Endothelial cell (in vitro differentiated cells): Measurements from ENCODE around the gene CHAF1A. TPM values are rescaled to one million over a fixed set of nuclear protein-coding genes. Genes with fewer than 3 reads are reported as not detected.

Source experiments
- DNase-seq: peaks from one replicate; pipeline ENCODE4 v3.0.0; 2021; ENCODE audit warnings: low spot score
- H3K27ac Mint-ChIP-seq: one replicate; pipeline ENCODE4 v1.8.0; 2021; ENCODE audit warnings: mixed read lengths, inconsistent platforms; ENCODE audit not compliant: unreplicated experiment
- H3K27me3 Mint-ChIP-seq: one replicate; pipeline ENCODE4 v1.8.0; 2021; ENCODE audit warnings: mild to moderate bottlenecking, moderate library complexity, mixed read lengths, inconsistent platforms; ENCODE audit not compliant: unreplicated experiment
- H3K36me3 Mint-ChIP-seq: one replicate; pipeline ENCODE4 v1.8.0; 2021; ENCODE audit warnings: mild to moderate bottlenecking, low read depth, mixed read lengths, inconsistent platforms; ENCODE audit not compliant: unreplicated experiment
- H3K4me1 Mint-ChIP-seq: one replicate; pipeline ENCODE4 v1.8.0; 2021; ENCODE audit warnings: mild to moderate bottlenecking, mixed read lengths, inconsistent platforms; ENCODE audit not compliant: unreplicated experiment
- H3K4me3 Mint-ChIP-seq: one replicate; pipeline ENCODE4 v1.8.0; 2021; ENCODE audit warnings: mild to moderate bottlenecking, mixed read lengths, inconsistent platforms; ENCODE audit not compliant: unreplicated experiment
- H3K9me3 Mint-ChIP-seq: one replicate; pipeline ENCODE4 v1.8.0; 2021; ENCODE audit warnings: mixed read lengths, inconsistent platforms; ENCODE audit not compliant: unreplicated experiment
- CTCF ChIP-seq: fragments of 200-600 bp; sonication (generic); IDR thresholded peaks from one replicate; pipeline ENCODE4 v1.5.0; 2021; ENCODE audit warnings: antibody characterized with exemption; ENCODE audit not compliant: unreplicated experiment
- total RNA-seq: library from RNA; stranded (reverse); fragmentation: NEBNext Ultra II Directional; extraction: Animal tissue kit (Norgen Biotek cat#: 25700); gene quantifications from one replicate; pipeline ENCODE4 v1.2.1, GENCODE V29; 2021; ENCODE audit not compliant: unreplicated experiment

Gene CHAF1A
- total RNA-seq, 1 donor from 2014 or later, result 29.8 TPM

- Mint-ChIP-seq H3K36me3 (peaks cover 7% of the 10 kb centered on the region), H3K27me3 (peaks cover 15% of the 10 kb centered on the region), H3K4me1 (peaks cover 61% of the 10 kb centered on the region), H3K9me3 (no peaks in the 10 kb centered on the region), H3K27ac (peak overlapping the region; percentile 99), H3K4me3 (peak overlapping the region; percentile 81)
- no peak for TF ChIP-seq CTCF
- no peak for DNase-seq
These were observed 11.7 kb upstream of the CHAF1A start for GRCh38 chr19:4390567-4391305.

GRCh38 chr19:4391306-4391693 lies 11.1 kb upstream of the CHAF1A start:
- peaks cover 15% of the 10 kb centered on the region for H3K27me3 Mint-ChIP-seq

GRCh38 chr19:4391701-4392483 lies 10.5 kb upstream of the CHAF1A start:
- Mint-ChIP-seq H3K27ac (peak overlapping the region; percentile 99), H3K4me3 (no peak overlapping the region), H3K36me3 (peaks cover 7% of the 10 kb centered on the region), H3K9me3 (no peaks in the 10 kb centered on the region), H3K27me3 (peaks cover 15% of the 10 kb centered on the region), H3K4me1 (peaks cover 62% of the 10 kb centered on the region)
- DNase-seq, result no peak
- TF ChIP-seq CTCF, result no peak

More at GRCh38 chr19:4391306-4391693, 11.1 kb upstream of the CHAF1A start:
- Mint-ChIP-seq H3K9me3 (no peaks in the 10 kb centered on the region), H3K27ac (peak overlapping the region; percentile 99), H3K4me3 (no peak overlapping the region), H3K36me3 (peaks cover 7% of the 10 kb centered on the region), H3K4me1 (peaks cover 61% of the 10 kb centered on the region)
- TF ChIP-seq CTCF, result no peak
- no peak for DNase-seq

- no peak for DNase-seq
- H3K36me3 Mint-ChIP-seq, result peaks cover 4% of the 10 kb centered on the region
- peak overlapping the region; percentile 54 for H3K27ac Mint-ChIP-seq
- H3K27me3 Mint-ChIP-seq, result peaks cover 11% of the 10 kb centered on the region
- H3K4me3 Mint-ChIP-seq, result peak overlapping the region; percentile 57
- H3K4me1 Mint-ChIP-seq, result peaks cover 58% of the 10 kb centered on the region
- no peaks in the 10 kb centered on the region for H3K9me3 Mint-ChIP-seq
- no peak for TF ChIP-seq CTCF
These were observed 8.4 kb upstream of the CHAF1A start for GRCh38 chr19:4393947-4394590.
